Inflammatory macrophage (primary cell): ENCODE data around the gene ADAMTS19.
A peak's percentile ranks its signal among the peaks of the same experiment; 100 is the strongest.

Experiments
- DNase-seq, 2 donors: peaks; one replicate each; pipeline ENCODE4 v3.0.0-alpha.2; 2020 to 2022

ADAMTS19 gene

GRCh38 chr5:129771058-129771838 lies 311.1 kb downstream of the ADAMTS19 start:
- DNase-seq = peak; percentile 41 to 53

- DNase-seq = no peak
Observed at GRCh38 chr5:129773376-129773775, 313.3 kb downstream of the ADAMTS19 start.

- no peak for DNase-seq
Observed at GRCh38 chr5:129781594-129781993, 321.5 kb downstream of the ADAMTS19 start.
